Spleen (tissue), 7 donors: Measurements from ENCODE around the gene MSI2.

Source experiments
- CTCF ChIP-seq, 11 experiments: fragments of 200-600 bp in 7 of 11; fragments of 450-650 bp in 4 of 11; sonication (generic) in 4 of 11; IDR thresholded peaks in 8 of 11; conservative IDR thresholded peaks in 3 of 11; 1 replicate in 7 of 11; 2 replicates in 4 of 11; pipeline versions ENCODE4 v1.4.0 to v1.8.0; 2016 to 2021; ENCODE audit warnings: antibody characterized with exemption in 11 of 11, inconsistent platforms in 4 of 11, mild to moderate bottlenecking in 1 of 11
- POLR2AphosphoS5 ChIP-seq, 3 donors: sonication (generic); formaldehyde crosslinking; IDR thresholded peaks; one replicate each; pipeline ENCODE4 v1.5.1; 2017; ENCODE audit warnings: antibody characterized with exemption in 3 of 3
- donor health status: DM: no; HTN: no; CAD: no; lungs with moderate emphysema.
- donor health status: DM: no; HTN: no; CAD: no.
- donor health status: DM: no; HTN: no; CAD: no.

DNA sequence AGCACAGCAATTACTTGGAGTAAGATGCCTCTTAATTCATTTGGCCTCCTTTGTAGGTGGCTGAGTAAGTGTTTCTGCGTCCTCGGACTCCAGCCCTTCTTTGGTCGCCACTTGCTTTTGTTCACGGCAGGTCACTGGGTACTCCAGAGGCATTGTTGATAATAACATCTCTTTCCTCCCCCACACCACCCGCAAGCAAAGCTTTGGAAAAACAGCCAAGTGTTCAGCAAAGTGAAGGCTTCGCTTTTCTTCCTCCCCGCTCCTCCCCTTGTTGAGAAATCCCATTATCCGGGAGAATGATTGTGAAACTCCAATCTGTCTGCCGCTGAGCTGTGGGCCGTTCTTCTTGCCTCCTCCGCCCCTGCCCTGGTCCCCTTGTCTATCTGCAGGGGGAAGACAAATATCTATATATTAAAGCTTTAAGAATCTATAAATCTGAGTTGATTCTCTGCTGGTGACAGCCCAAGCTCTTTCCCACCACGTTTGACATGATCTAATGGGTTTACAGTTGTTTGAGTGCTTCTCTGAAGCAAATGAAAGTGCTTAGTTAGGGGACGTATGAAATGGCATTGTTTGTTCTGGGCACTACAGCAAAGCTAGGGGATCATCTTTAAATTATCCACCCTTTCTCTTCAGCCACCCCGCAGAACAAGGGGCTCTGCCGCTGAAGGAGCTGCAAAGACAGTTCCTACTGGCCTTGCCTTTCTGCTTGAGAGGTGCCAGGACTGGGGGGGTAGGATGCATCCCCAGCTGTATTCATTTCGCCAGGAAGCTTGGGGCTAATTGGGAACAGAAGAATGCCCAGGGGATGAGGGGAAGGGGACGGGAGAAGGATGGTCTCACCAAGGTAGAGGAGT lies 321.7 kb downstream of the MSI2 start:
- TF ChIP-seq CTCF (IDR thresholded peaks at IDR 0.05 in 8 of 11, conservative IDR thresholded peaks at IDR 0.05 in 3 of 11) (no peak), POLR2AphosphoS5 (IDR thresholded peaks at IDR 0.05) (no peak)
